Measurements from ENCODE around the gene CDC27. TPM values are rescaled to one million over a fixed set of nuclear protein-coding genes. Genes with fewer than 3 reads are reported as not detected.

The CDC27 gene
- polyA plus RNA-seq, 1 donor (not counting 4 experiments of a cell fraction or from before 2014, with no cell fraction given) = 95.6 TPM

DNA sequence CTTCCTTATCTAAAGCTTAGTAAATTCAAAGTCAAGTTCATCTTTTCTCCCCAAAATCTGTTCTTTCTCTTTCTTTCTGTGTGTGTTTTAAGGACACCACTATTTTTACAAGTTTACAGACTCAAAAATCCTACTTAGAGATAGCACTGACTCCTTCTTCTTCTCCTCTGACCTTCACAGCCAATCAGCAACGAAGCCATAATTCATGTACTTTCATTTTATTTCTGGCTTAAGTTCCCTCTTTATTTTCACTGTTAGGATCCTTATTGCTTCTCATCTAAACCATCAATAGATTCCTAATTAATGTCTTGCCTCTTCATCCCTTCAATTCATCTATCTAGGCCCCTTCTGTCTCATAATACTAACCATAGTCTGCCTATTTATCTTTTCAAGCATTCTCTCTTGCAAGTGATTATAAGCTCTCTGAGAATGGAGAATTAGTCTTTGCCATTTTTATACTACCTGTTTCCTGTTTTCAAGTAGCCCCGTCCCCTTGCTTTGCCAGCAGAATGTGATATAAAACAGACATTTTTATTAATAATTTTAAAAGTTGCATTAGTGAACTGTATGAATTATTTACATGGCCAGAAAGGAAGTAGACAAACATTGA, 27.0 kb downstream of the CDC27 start:
- Histone ChIP-seq H3K4me3 (ENCODE audit: control insufficient read depth in 2 of 3, extremely low read depth in 1 of 3, insufficient read depth in 2 of 3, low read depth in 1 of 3, low read length in 3 of 3) (no peak overlapping the region), H4K20me1 (ENCODE audit: control insufficient read depth, extremely low read depth, insufficient read depth, low read length) (no peaks in the 10 kb centered on the region), H3K9ac (ENCODE audit: control insufficient read depth, extremely low read depth, insufficient read depth, low read length) (no peak overlapping the region), H3K9me3 (ENCODE audit: control insufficient read depth, low read depth, low read length) (no peaks in the 10 kb centered on the region), H3K79me2 (ENCODE audit: control insufficient read depth, insufficient read depth, low read length) (peaks cover 5% of the 10 kb centered on the region), H3K4me1 (ENCODE audit: control insufficient read depth, extremely low read depth, insufficient read depth, low read length) (no peaks in the 10 kb centered on the region), H3K27ac (ENCODE audit: control insufficient read depth, insufficient read depth, low read length) (no peak overlapping the region), H3K27me3 (ENCODE audit: control insufficient read depth, extremely low read depth, insufficient read depth, low read length) (no peaks in the 10 kb centered on the region), H3K36me3 (ENCODE audit: control insufficient read depth in 2 of 2, extremely low read depth in 1 of 2, insufficient read depth in 2 of 2, low read length in 2 of 2) (peaks cover 7 to 8% of the 10 kb centered on the region in 2 experiments), H2AFZ (ENCODE audit: control insufficient read depth, low read length) (no peak overlapping the region), H3K4me2 (ENCODE audit: control insufficient read depth, extremely low read depth, insufficient read depth, low read depth, low read length) (no peak overlapping the region), H3K9me1 (ENCODE audit: control insufficient read depth, extremely low read depth, insufficient read depth, low read length) (no peaks in the 10 kb centered on the region)
- no peak for DNase-seq (ENCODE audit: low read depth, low spot score)
- TF ChIP-seq EZH2 (IDR thresholded peaks at IDR 0.05; ENCODE audit: low read length) = no peak
- TF ChIP-seq, protein P1, sequence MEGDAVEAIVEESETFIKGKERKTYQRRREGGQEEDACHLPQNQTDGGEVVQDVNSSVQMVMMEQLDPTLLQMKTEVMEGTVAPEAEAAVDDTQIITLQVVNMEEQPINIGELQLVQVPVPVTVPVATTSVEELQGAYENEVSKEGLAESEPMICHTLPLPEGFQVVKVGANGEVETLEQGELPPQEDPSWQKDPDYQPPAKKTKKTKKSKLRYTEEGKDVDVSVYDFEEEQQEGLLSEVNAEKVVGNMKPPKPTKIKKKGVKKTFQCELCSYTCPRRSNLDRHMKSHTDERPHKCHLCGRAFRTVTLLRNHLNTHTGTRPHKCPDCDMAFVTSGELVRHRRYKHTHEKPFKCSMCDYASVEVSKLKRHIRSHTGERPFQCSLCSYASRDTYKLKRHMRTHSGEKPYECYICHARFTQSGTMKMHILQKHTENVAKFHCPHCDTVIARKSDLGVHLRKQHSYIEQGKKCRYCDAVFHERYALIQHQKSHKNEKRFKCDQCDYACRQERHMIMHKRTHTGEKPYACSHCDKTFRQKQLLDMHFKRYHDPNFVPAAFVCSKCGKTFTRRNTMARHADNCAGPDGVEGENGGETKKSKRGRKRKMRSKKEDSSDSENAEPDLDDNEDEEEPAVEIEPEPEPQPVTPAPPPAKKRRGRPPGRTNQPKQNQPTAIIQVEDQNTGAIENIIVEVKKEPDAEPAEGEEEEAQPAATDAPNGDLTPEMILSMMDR (optimal IDR thresholded peaks at IDR 0.05 in 1 of 3, IDR thresholded peaks at IDR 0.05 in 1 of 3, conservative IDR thresholded peaks at IDR 0.05 in 1 of 3; ENCODE audit: extremely low read depth in 1 of 3, insufficient read depth in 2 of 3, low read length in 3 of 3) = no peak
- dilution Hi-C loops (cut with MboI; ENCODE audit: extremely low pct_ligation_motif_present, low sequenced_read_pairs) = no loop called here
- FAIRE-seq = no peak

DNA sequence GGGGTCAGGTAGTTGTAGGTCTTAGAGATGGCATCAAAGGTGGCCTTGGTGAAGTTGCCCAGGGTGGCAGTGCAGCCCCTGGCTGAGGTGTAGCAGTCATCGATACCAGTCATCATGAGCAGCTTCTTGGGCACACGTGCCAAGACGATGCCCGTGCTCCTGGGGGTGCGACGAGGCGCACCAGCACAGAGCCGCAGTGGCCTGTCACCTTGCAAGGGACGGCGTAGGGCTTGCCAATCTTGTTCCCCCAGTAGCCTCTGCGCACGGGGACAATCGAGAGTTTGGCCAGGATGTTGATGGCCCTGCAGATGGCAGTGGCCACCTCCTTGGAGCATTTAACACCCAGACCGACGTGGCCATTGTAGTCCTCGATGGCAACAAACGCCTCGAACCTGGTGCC, 29.8 kb downstream of the CDC27 start:
- Histone ChIP-seq H3K4me3 (ENCODE audit: control insufficient read depth in 2 of 3, extremely low read depth in 1 of 3, insufficient read depth in 2 of 3, low read depth in 1 of 3, low read length in 3 of 3) (no peak overlapping the region), H3K9me1 (ENCODE audit: control insufficient read depth, extremely low read depth, insufficient read depth, low read length) (no peaks in the 10 kb centered on the region), H3K36me3 (ENCODE audit: control insufficient read depth in 2 of 2, extremely low read depth in 1 of 2, insufficient read depth in 2 of 2, low read length in 2 of 2) (peaks cover 12 to 18% of the 10 kb centered on the region in 2 experiments), H3K27ac (ENCODE audit: control insufficient read depth, insufficient read depth, low read length) (no peak overlapping the region), H3K9me3 (ENCODE audit: control insufficient read depth, low read depth, low read length) (no peaks in the 10 kb centered on the region), H3K79me2 (ENCODE audit: control insufficient read depth, insufficient read depth, low read length) (peaks cover 1% of the 10 kb centered on the region), H3K27me3 (ENCODE audit: control insufficient read depth, extremely low read depth, insufficient read depth, low read length) (no peaks in the 10 kb centered on the region), H3K4me2 (ENCODE audit: control insufficient read depth, extremely low read depth, insufficient read depth, low read depth, low read length) (no peak overlapping the region), H3K4me1 (ENCODE audit: control insufficient read depth, extremely low read depth, insufficient read depth, low read length) (no peaks in the 10 kb centered on the region), H2AFZ (ENCODE audit: control insufficient read depth, low read length) (no peak overlapping the region), H3K9ac (ENCODE audit: control insufficient read depth, extremely low read depth, insufficient read depth, low read length) (no peak overlapping the region), H4K20me1 (ENCODE audit: control insufficient read depth, extremely low read depth, insufficient read depth, low read length) (no peaks in the 10 kb centered on the region)
- FAIRE-seq (no peak), DNase-seq (ENCODE audit: low read depth, low spot score) (no peak)
- dilution Hi-C loops (cut with MboI; ENCODE audit: extremely low pct_ligation_motif_present, low sequenced_read_pairs) = no loop called here
- TF ChIP-seq, protein P1 (optimal IDR thresholded peaks at IDR 0.05 in 1 of 3, IDR thresholded peaks at IDR 0.05 in 1 of 3, conservative IDR thresholded peaks at IDR 0.05 in 1 of 3; ENCODE audit: extremely low read depth in 1 of 3, insufficient read depth in 2 of 3, low read length in 3 of 3) = no peak
- TF ChIP-seq EZH2 (IDR thresholded peaks at IDR 0.05; ENCODE audit: low read length) = no peak

All from keratinocyte (primary cell).